ENCODE measurements around the gene MIAT. TPM values are rescaled to one million over a fixed set of nuclear protein-coding genes. Genes with fewer than 3 reads are reported as not detected.
"Not testable (repeated sequence)": the region's sequence is repeated elsewhere in the genome, so short reads cannot be mapped to it uniquely, and the experiment has no call there.

The MIAT gene
- 10 to 100 TPM; 52.2 to 57.5 TPM for total RNA-seq
- 3.9 TPM for polyA plus RNA-seq

DNA sequence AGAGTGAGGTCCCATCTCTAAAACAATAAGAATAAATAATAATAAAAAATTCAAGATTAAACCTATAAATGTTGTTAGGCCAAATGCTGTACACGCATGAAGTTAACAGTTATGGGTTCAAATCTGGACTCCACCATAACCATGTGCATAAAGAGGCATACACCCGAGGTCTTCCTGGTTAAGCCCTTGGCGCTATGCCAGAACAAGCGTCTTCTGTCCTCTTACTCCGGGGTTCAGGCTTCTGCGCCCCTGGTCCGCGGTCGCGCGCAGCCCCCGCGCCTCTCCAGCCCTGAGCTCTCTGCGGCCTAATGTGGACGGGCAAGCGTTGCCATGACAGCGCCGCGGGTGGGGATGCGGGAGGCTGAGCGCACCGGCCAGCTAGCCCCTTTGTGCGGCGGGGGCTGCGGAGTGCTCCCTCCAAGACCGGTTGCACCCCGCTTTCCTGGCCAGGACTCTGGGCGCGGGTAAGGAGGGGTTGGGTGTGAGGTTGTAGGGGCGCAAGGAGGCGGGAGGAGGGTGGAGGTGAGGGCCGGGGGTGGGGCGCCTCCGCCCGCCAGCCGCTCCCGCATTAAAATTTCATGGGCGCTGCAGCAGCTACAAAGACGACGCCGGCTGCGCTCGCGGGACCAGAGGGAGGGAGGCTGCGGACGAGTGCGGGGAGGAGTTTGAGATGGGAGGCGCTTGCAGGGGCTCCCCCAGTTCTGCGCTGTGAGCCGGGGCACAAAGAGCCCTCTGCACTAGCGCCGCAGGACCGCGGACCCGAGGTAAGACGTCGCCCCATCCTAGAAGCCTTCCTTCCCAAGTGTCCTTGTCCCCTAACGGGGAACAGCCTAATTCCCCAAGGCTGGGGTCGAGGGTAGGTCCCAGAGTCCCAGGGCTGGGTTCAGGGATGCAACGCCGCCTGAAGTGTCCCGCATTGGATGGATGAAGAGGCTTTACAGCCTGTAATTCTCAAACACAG is at the start of gene MIAT:
MIAT (plus strand) TSS at position 698 of the 961 bp plus-strand sequence.
- Histone ChIP-seq H3K9me3 (ENCODE audit: low read length) (no peaks in the 10 kb centered on the region), H3K27me3 (ENCODE audit: insufficient read depth, low read length, poor library complexity, severe bottlenecking) (no peaks in the 10 kb centered on the region), H3K36me3 (ENCODE audit: insufficient read depth, low read length) (no peaks in the 10 kb centered on the region), H3K4me3 (ENCODE audit: low read length) (peak within 1 kb of the TSS; percentile 93), H3K4me1 (ENCODE audit: insufficient read depth, low read length) (peaks cover 19% of the 10 kb centered on the region), H3K27ac (ENCODE audit: low read depth, low read length) (peak within 1 kb of the TSS; percentile 51)
- peaks cover 0 to 15% (median 0%) of the 10 kb centered on the region in 3 donors for H3K36me3 Mint-ChIP-seq
- H3K27ac Mint-ChIP-seq: peak within 1 kb of the TSS; percentile 78 to 98 (median 93)
- ChIA-PET POLR2A (interaction anchor here (0.8 to 1.6 kb wide), 5 partner anchors 15 to 173 kb away, joined by 3 to 9 read pairs (median 4); partner anchors contain the start of genes HPS4 and SRRD), CTCF (interaction anchor here (0.9 to 1.4 kb wide), 7 partner anchors 9 to 143 kb away, joined by 3 to 6 read pairs (median 3); no protein-coding TSS in a partner anchor)
- no peaks in the 10 kb centered on the region for H3K9me3 Mint-ChIP-seq
- H3K4me1 Mint-ChIP-seq: peaks cover 23 to 41% (median 28%) of the 10 kb centered on the region in 3 donors
- peak; percentile 61 to 83 (median 69) for DNase-seq
- peaks cover 0 to 2% of the 10 kb centered on the region in 2 donors for H3K27me3 Mint-ChIP-seq
- H3K4me3 Mint-ChIP-seq: peak within 1 kb of the TSS; percentile 92 to 99 (median 96)

DNA sequence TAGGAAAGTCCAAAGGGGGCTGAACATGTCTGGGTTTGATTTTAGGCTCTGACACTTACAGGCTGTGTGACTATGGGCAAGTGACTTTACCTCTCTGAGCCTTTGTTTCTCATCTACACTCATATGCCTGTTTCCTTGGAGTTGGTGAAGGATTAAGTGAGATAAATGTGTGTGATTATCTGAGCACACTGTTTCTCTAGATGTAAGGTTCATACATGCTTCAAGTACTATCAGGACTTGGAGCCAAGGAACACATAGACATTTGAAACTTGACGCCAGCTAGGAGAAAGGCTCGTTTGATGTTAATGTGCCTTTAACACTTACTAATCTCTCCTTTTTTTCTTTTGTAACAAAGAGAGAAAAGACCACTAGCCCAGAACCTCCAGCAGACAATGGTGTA is 49.3 kb upstream of the MIAT start:
- Mint-ChIP-seq H3K36me3 (no peaks in the 10 kb centered on the region), H3K9me3 (no peaks in the 10 kb centered on the region), H3K27ac (no peak overlapping the region), H3K4me1 (peaks cover 38 to 49% (median 39%) of the 10 kb centered on the region in 3 donors), H3K4me3 (no peak overlapping the region), H3K27me3 (peaks cover 0 to 1% of the 10 kb centered on the region in 2 donors)
- H3K4me3 ChIP-seq (ENCODE audit: low read length): no peak overlapping the region
- H3K36me3 ChIP-seq (ENCODE audit: insufficient read depth, low read length): no peaks in the 10 kb centered on the region
- no peaks in the 10 kb centered on the region for H3K27me3 ChIP-seq (ENCODE audit: insufficient read depth, low read length, poor library complexity, severe bottlenecking)
- POLR2A ChIA-PET: interaction anchor here (0.5 to 1.8 kb wide), 2 partner anchors 14 to 17 kb away, joined by 3 to 5 read pairs; no protein-coding TSS in a partner anchor
- no peak for DNase-seq
- H3K9me3 ChIP-seq (ENCODE audit: low read length): no peaks in the 10 kb centered on the region
- CTCF ChIA-PET: interaction anchor here (0.8 to 1.1 kb wide), 2 partner anchors 13 to 34 kb away, joined by 3 to 4 read pairs; no protein-coding TSS in a partner anchor
- peaks cover 29% of the 10 kb centered on the region for H3K4me1 ChIP-seq (ENCODE audit: insufficient read depth, low read length)
- H3K27ac ChIP-seq (ENCODE audit: low read depth, low read length): no peak overlapping the region

DNA sequence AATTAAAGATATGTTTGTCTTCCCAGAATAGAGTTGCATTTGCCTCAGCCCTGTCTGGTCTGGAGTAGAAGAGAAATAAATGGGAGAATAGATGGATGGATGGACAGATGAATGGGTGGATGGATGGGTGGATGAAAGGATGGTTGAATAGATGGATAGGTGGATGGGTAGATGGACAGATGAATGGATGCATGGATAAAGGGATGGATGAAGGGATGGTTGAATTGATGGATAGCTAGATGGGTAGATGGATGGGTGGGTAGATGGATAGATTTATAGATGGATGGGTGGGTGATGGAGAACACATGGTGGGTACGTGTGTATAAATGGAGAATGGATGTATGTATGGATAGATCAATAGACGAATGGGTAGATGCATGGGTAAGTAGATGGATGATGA is 48.1 kb upstream of the MIAT start:
- Histone ChIP-seq H3K36me3 (ENCODE audit: insufficient read depth, low read length) (no peaks in the 10 kb centered on the region), H3K9me3 (ENCODE audit: low read length) (no peaks in the 10 kb centered on the region), H3K4me1 (ENCODE audit: insufficient read depth, low read length) (peaks cover 25% of the 10 kb centered on the region), H3K27me3 (ENCODE audit: insufficient read depth, low read length, poor library complexity, severe bottlenecking) (no peaks in the 10 kb centered on the region), H3K27ac (ENCODE audit: low read depth, low read length) (no peak overlapping the region), H3K4me3 (ENCODE audit: low read length) (no peak overlapping the region)
- DNase-seq: no peak
- CTCF ChIA-PET: no interaction called here
- Mint-ChIP-seq H3K27me3 (peaks cover 0 to 1% of the 10 kb centered on the region in 2 donors), H3K9me3 (no peaks in the 10 kb centered on the region), H3K4me1 (peaks cover 33 to 48% (median 33%) of the 10 kb centered on the region in 3 donors), H3K27ac (peak overlapping the region in 6 of 8 donors; percentile 0 to 93 (median 20)), H3K4me3 (peak overlapping the region in 4 of 7 donors; percentile 2 to 79 (median 40)), H3K36me3 (no peaks in the 10 kb centered on the region)
- POLR2A ChIA-PET: no interaction called here

DNA sequence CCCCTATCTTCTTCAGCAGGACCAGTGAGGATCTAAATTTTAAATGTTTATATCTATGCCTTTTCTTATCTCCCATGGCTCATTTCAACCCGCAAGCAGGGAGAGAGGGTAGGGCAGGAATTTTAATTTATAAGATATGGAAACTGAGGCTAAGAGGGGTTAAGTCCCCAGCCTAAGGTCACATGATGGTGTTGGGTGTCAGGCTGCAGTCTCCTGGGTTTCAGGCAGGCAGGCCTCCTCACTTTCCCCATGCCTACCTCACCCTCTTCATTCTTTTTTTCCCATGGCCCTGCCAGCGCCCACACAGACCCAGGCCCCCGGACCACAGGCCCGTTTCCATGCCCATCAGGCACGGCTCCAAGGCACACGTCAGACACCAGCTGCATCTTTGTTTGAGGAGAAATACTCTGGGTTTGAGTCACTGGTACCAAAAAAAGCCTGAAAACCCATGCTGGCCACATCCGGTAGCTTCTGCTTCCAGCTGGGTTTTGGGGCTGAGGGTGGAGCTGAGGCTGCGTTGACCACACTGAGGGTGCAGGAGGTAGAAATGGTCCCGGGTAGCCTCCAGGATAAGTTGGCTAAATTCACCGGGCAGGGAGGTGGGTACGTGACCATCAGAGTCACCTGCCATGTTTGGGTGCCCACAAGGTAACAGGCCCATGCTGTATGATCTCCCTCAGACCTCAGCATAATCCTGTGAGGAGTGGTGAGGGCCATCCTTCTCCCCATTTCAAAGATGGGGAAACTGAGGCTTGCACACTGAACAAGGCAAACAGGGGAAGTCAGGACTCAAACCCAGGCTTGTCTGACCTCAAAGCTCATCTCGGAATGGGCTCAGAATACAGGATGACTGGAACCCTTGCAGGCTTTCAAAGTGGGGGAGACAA is 47.1 kb upstream of the MIAT start:
- H3K27me3 Mint-ChIP-seq: peaks cover 0 to 1% of the 10 kb centered on the region in 2 donors
- H3K27ac Mint-ChIP-seq: peak overlapping the region; percentile 57 to 95 (median 90)
- no peaks in the 10 kb centered on the region for H3K9me3 Mint-ChIP-seq
- no peaks in the 10 kb centered on the region for H3K36me3 Mint-ChIP-seq
- DNase-seq: peak in 4 of 5 donors; percentile 13 to 70 (median 34)
- ChIA-PET POLR2A (interaction anchor here (0.9 to 1.3 kb wide), 5 partner anchors 13 to 31 kb away, joined by 3 to 6 read pairs (median 4); no protein-coding TSS in a partner anchor), CTCF (interaction anchor here (0.7 to 1.1 kb wide), 2 partner anchors 13 to 32 kb away, joined by 3 to 4 read pairs; no protein-coding TSS in a partner anchor)
- no peaks in the 10 kb centered on the region for H3K27me3 ChIP-seq (ENCODE audit: insufficient read depth, low read length, poor library complexity, severe bottlenecking)
- no peak overlapping the region for H3K27ac ChIP-seq (ENCODE audit: low read depth, low read length)
- H3K36me3 ChIP-seq (ENCODE audit: insufficient read depth, low read length): no peaks in the 10 kb centered on the region
- no peaks in the 10 kb centered on the region for H3K9me3 ChIP-seq (ENCODE audit: low read length)
- peak overlapping the region in 6 of 7 donors; percentile 67 to 89 (median 77) for H3K4me3 Mint-ChIP-seq
- H3K4me1 ChIP-seq (ENCODE audit: insufficient read depth, low read length): peaks cover 24% of the 10 kb centered on the region
- H3K4me1 Mint-ChIP-seq: peaks cover 25 to 44% (median 31%) of the 10 kb centered on the region in 3 donors
- no peak overlapping the region for H3K4me3 ChIP-seq (ENCODE audit: low read length)

DNA sequence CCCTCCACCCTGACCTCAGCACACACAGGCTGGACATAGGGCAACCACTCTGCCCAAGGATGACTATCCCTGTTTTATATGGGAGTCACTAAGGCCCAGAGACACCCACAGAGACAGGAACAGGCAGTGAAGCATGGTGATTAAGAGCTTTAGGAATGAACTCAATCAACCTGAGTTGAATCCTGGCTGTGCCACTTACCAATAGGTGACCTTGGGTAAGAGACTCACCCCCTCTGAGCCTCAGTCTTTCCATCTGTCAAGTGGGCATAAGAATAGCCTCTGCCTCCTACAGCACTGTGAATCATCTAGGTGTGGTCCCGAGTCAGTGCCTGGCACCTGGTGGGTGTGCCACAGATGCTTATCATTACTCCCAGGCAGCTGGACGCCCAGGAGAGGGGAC is 46.4 kb upstream of the MIAT start:
- no peaks in the 10 kb centered on the region for H3K9me3 ChIP-seq (ENCODE audit: low read length)
- ChIA-PET CTCF (interaction anchor here (1.1 kb wide), 1 partner anchor 31 kb away, joined by 4 read pairs; no protein-coding TSS in a partner anchor), POLR2A (interaction anchor here (0.9 to 1.3 kb wide), 4 partner anchors 14 to 31 kb away, joined by 4 to 6 read pairs (median 4); no protein-coding TSS in a partner anchor)
- Mint-ChIP-seq H3K36me3 (no peaks in the 10 kb centered on the region), H3K4me1 (peaks cover 25 to 48% (median 31%) of the 10 kb centered on the region in 3 donors), H3K27ac (no peak overlapping the region), H3K4me3 (peak overlapping the region in 5 of 7 donors; percentile 13 to 89 (median 79)), H3K27me3 (peaks cover 0 to 1% of the 10 kb centered on the region in 2 donors), H3K9me3 (no peaks in the 10 kb centered on the region)
- H3K27ac ChIP-seq (ENCODE audit: low read depth, low read length): no peak overlapping the region
- peaks cover 24% of the 10 kb centered on the region for H3K4me1 ChIP-seq (ENCODE audit: insufficient read depth, low read length)
- no peaks in the 10 kb centered on the region for H3K36me3 ChIP-seq (ENCODE audit: insufficient read depth, low read length)
- H3K4me3 ChIP-seq (ENCODE audit: low read length): no peak overlapping the region
- DNase-seq: no peak
- no peaks in the 10 kb centered on the region for H3K27me3 ChIP-seq (ENCODE audit: insufficient read depth, low read length, poor library complexity, severe bottlenecking)

DNA sequence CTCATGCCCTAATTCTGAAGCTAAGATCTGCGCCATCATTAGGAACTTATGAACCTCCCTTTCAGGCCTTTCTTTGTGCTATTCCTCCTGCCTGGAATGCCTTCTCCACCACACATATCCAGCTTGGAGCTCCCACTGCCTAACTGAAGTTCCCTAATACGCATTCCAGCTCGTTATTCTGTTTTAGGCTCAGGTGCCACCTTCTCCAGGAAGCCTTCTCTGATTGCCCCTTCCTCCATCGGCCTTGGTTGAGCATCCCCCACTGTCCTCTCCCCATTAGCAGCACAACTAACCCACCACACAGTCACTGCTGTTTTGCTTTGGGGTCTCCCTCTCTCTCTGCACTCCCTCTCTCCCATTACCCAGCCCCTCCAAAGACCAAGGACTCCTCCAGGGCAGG is 44.7 kb upstream of the MIAT start:
- Histone ChIP-seq H3K36me3 (ENCODE audit: insufficient read depth, low read length) (no peaks in the 10 kb centered on the region), H3K4me3 (ENCODE audit: low read length) (no peak overlapping the region), H3K27ac (ENCODE audit: low read depth, low read length) (no peak overlapping the region), H3K4me1 (ENCODE audit: insufficient read depth, low read length) (peaks cover 24% of the 10 kb centered on the region), H3K9me3 (ENCODE audit: low read length) (no peaks in the 10 kb centered on the region), H3K27me3 (ENCODE audit: insufficient read depth, low read length, poor library complexity, severe bottlenecking) (no peaks in the 10 kb centered on the region)
- Mint-ChIP-seq H3K27ac (peak overlapping the region in 1 of 8 donors; percentile 64), H3K4me1 (peaks cover 33 to 64% (median 38%) of the 10 kb centered on the region in 3 donors), H3K36me3 (no peaks in the 10 kb centered on the region), H3K27me3 (peaks cover 0 to 1% of the 10 kb centered on the region in 2 donors), H3K9me3 (no peaks in the 10 kb centered on the region), H3K4me3 (peak overlapping the region in 2 of 7 donors; percentile 30 to 59)
- ChIA-PET POLR2A (no interaction called here), CTCF (interaction anchor here (1.2 kb wide), 1 partner anchor 12 kb away, joined by 4 read pairs; no protein-coding TSS in a partner anchor)
- no peak for DNase-seq

DNA sequence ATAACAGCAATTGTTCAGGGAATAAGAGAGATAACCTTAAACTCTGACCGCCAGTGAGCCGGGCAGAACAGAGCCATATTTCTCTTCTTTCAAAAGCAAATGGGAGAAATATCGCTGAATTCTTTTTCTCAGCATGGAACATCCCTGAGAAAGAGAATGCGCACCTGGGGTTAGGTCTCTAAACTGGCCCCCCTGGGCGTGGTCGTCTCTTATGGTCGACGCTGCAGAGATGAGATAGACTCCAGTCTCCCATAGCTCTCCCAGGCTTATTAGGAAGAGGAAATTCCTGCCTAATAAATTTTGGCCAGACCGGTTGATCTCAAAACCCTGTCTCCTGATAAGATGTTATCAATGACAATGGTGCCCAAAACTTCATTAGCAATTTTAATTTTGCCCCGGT is 43.6 kb upstream of the MIAT start:
- peaks cover 27% of the 10 kb centered on the region for H3K4me1 ChIP-seq (ENCODE audit: insufficient read depth, low read length)
- H3K4me3 Mint-ChIP-seq; H3K9me3 ChIP-seq (ENCODE audit: low read length); H3K27ac Mint-ChIP-seq; H3K36me3 ChIP-seq (ENCODE audit: insufficient read depth, low read length); DNase-seq; H3K36me3 Mint-ChIP-seq; CTCF ChIA-PET; H3K9me3 Mint-ChIP-seq; H3K27me3 Mint-ChIP-seq; POLR2A ChIA-PET; H3K27ac ChIP-seq (ENCODE audit: low read depth, low read length); H3K27me3 ChIP-seq (ENCODE audit: insufficient read depth, low read length, poor library complexity, severe bottlenecking); H3K4me3 ChIP-seq (ENCODE audit: low read length): not testable (repeated sequence)
- H3K4me1 Mint-ChIP-seq: peaks cover 34 to 64% (median 39%) of the 10 kb centered on the region in 3 donors

Data from CD8-positive, alpha-beta memory T cell (primary cell).